Measurements from ENCODE around the gene ROGDI. TPM values are rescaled to one million over a fixed set of nuclear protein-coding genes. Genes with fewer than 3 reads are reported as not detected.
"Not testable (repeated sequence)": the region's sequence is repeated elsewhere in the genome, so short reads cannot be mapped to it uniquely, and the experiment has no call there.

Gene ROGDI
- total and polyA plus RNA-seq, 2 of the 13 experiments (the other 11 are each of a cell fraction or from before 2014, with no cell fraction given): 19.2 to 42.1 TPM

DNA sequence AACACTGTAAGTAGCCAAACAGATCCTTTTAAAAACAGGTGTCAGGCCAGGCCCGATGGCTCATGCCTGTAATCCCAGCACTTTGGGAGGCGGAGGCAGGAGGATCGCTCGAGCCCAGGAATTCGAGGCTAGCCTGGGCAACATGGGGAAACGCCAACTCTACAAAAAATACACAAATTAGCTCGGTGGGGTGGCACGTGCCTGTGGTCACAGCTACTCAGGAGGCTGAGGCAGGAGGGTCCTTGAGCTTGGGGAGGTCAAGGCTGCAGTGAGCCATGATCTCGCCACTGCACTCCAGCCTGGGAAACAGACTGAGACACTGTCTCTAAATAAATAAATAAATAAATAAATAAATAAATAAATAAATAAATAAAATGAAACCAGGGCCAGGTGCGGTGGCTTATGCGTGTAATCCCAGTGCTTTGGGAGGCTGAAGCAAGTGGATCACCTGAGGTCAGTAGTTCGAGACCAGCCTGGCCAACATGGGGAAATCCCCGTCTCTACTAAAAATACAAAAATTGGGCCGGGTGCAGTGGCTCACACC, 17.9 kb downstream of the ROGDI start:
- peaks cover 97% of the 10 kb centered on the region for H3K4me1 ChIP-seq (ENCODE audit: insufficient read depth, low read length)
- H3K36me3 ChIP-seq (replicated peaks in 1 of 2; ENCODE audit: control insufficient read depth in 1 of 2, insufficient read depth in 2 of 2, low read length in 2 of 2); H2AFZ ChIP-seq (ENCODE audit: low read length); H3K27ac ChIP-seq (ENCODE audit: extremely low read length, insufficient read depth, low read length); POLR2A ChIA-PET; H3K4me3 ChIP-seq (replicated peaks in 1 of 3; ENCODE audit: insufficient read depth in 1 of 3, low read depth in 2 of 3, low read length in 3 of 3); FAIRE-seq; H3K9ac ChIP-seq (ENCODE audit: insufficient read depth, low read depth, low read length); H3K79me2 ChIP-seq (ENCODE audit: insufficient read depth, low read length); intact Hi-C loops (cut with micrococcal nuclease; ENCODE audit: unreplicated experiment); H4K20me1 ChIP-seq (ENCODE audit: insufficient read depth, low read length); H3K9me3 ChIP-seq (ENCODE audit: low read length); ATAC-seq; CTCF ChIA-PET (ENCODE audit: low intra/inter-chr PET ratio, low total read pairs); in situ Hi-C loops (cut with HindIII; ENCODE audit: extremely low pct_ligation_motif_present, low pct_unique_long_range_greater_than_20kb); BruUV-seq (replicated peaks); DNase-seq (ENCODE audit: low spot score); H3K27me3 ChIP-seq (ENCODE audit: control insufficient read depth in 1 of 2, insufficient read depth in 2 of 2, low read length in 2 of 2): not testable (repeated sequence)
- peak; percentile 23 for TF ChIP-seq ZMYM3 (CRISPR knock-in tag; IDR thresholded peaks at IDR 0.05)
- TF ChIP-seq, protein P1, sequence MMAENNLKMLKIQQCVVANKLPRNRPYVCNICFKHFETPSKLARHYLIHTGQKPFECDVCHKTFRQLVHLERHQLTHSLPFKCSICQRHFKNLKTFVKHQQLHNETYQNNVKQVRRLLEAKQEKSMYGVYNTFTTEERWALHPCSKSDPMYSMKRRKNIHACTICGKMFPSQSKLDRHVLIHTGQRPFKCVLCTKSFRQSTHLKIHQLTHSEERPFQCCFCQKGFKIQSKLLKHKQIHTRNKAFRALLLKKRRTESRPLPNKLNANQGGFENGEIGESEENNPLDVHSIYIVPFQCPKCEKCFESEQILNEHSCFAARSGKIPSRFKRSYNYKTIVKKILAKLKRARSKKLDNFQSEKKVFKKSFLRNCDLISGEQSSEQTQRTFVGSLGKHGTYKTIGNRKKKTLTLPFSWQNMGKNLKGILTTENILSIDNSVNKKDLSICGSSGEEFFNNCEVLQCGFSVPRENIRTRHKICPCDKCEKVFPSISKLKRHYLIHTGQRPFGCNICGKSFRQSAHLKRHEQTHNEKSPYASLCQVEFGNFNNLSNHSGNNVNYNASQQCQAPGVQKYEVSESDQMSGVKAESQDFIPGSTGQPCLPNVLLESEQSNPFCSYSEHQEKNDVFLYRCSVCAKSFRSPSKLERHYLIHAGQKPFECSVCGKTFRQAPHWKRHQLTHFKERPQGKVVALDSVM (CRISPR knock-in tag; IDR thresholded peaks at IDR 0.05): 0 out of 2 replicates have a peak, but pooled peaks have one; percentile 9
- H3K4me2 ChIP-seq (ENCODE audit: low read depth, low read length): peak overlapping the region; percentile 42; the same call in 1 of the 2 replicates
- 50% methylated on average over 14 of the region's 14 CpGs for WGBS (ENCODE audit: low lambda C conversion rate)

DNA sequence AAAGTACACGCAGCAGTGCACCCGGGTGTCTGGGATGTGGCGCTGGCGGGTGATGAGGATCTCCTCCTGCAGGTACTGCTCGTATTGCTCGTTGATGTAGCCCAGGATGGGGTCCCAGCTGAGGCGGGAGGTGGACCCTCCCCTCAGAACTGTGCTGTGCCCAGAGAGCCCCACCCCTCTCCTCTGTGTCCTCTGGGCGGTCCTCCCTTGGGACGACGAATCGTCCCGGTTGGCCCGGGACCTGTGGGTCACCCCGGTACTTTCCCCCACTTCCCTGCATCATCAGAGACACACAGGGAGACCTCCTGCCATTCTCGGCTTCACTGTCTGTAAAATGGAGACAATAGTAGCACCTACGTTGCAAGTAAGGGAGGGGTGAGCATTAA, 18.5 kb downstream of the ROGDI start:
- Histone ChIP-seq H3K4me2 (ENCODE audit: low read depth, low read length) (peak overlapping the region; percentile 42; the same call in 1 of the 2 replicates), H3K79me2 (ENCODE audit: insufficient read depth, low read length) (no peaks in the 10 kb centered on the region), H3K36me3 (replicated peaks in 1 of 2; ENCODE audit: control insufficient read depth in 1 of 2, insufficient read depth in 2 of 2, low read length in 2 of 2) (no peaks in the 10 kb centered on the region), H3K4me3 (replicated peaks in 1 of 3; ENCODE audit: insufficient read depth in 1 of 3, low read depth in 2 of 3, low read length in 3 of 3) (peak overlapping the region in 1 of 3 experiments; percentile 9; a peak in 1 of 6 replicates), H3K9ac (ENCODE audit: insufficient read depth, low read depth, low read length) (no peak overlapping the region), H3K27me3 (ENCODE audit: control insufficient read depth in 1 of 2, insufficient read depth in 2 of 2, low read length in 2 of 2) (no peaks in the 10 kb centered on the region), H3K9me3 (ENCODE audit: low read length) (no peaks in the 10 kb centered on the region), H3K27ac (ENCODE audit: extremely low read length, insufficient read depth, low read length) (no peak overlapping the region), H3K4me1 (ENCODE audit: insufficient read depth, low read length) (peaks cover 96% of the 10 kb centered on the region), H2AFZ (ENCODE audit: low read length) (no peak overlapping the region), H4K20me1 (ENCODE audit: insufficient read depth, low read length) (no peaks in the 10 kb centered on the region)
- WGBS (ENCODE audit: low lambda C conversion rate): 0% methylated on average over 1 of the region's 16 CpGs
- ChIA-PET POLR2A (no interaction called here), CTCF (ENCODE audit: low intra/inter-chr PET ratio, low total read pairs) (no interaction called here)
- in situ Hi-C loops (cut with HindIII; ENCODE audit: extremely low pct_ligation_motif_present, low pct_unique_long_range_greater_than_20kb): no loop called here
- ATAC-seq (peak; percentile 13; the same call in 2 of the 3 replicates), FAIRE-seq (no peak), DNase-seq (ENCODE audit: low spot score) (no peak)
- no TSS peak for BruUV-seq (replicated peaks)
- intact Hi-C loops (cut with micrococcal nuclease; ENCODE audit: unreplicated experiment): no loop called here
- TF ChIP-seq, protein P2, sequence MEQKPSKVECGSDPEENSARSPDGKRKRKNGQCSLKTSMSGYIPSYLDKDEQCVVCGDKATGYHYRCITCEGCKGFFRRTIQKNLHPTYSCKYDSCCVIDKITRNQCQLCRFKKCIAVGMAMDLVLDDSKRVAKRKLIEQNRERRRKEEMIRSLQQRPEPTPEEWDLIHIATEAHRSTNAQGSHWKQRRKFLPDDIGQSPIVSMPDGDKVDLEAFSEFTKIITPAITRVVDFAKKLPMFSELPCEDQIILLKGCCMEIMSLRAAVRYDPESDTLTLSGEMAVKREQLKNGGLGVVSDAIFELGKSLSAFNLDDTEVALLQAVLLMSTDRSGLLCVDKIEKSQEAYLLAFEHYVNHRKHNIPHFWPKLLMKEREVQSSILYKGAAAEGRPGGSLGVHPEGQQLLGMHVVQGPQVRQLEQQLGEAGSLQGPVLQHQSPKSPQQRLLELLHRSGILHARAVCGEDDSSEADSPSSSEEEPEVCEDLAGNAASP (CRISPR knock-in tag; IDR thresholded peaks at IDR 0.05; ENCODE audit: borderline replicate concordance): no peak
- TF ChIP-seq ZNF20 (CRISPR knock-in tag; IDR thresholded peaks at IDR 0.05) (no peak), SIN3A (IDR thresholded peaks at IDR 0.05; ENCODE audit: borderline replicate concordance, low read depth, low read length) (no peak), SNAI1 (CRISPR knock-in tag; IDR thresholded peaks at IDR 0.05; ENCODE audit: borderline replicate concordance) (no peak), SRSF4 (IDR thresholded peaks at IDR 0.05; ENCODE audit: low read depth, low read length, poor library complexity, severe bottlenecking) (no peak), SMARCC2 (IDR thresholded peaks at IDR 0.05) (no peak), CEBPG (CRISPR knock-in tag; IDR thresholded peaks at IDR 0.05) (no peak), MTA1 (CRISPR knock-in tag; IDR thresholded peaks at IDR 0.05; ENCODE audit: borderline replicate concordance) (no peak), ZNF350 (CRISPR knock-in tag; IDR thresholded peaks at IDR 0.05; ENCODE audit: borderline replicate concordance, low read depth) (no peak)
- TF ChIP-seq, protein P3, sequence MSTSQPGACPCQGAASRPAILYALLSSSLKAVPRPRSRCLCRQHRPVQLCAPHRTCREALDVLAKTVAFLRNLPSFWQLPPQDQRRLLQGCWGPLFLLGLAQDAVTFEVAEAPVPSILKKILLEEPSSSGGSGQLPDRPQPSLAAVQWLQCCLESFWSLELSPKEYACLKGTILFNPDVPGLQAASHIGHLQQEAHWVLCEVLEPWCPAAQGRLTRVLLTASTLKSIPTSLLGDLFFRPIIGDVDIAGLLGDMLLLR (CRISPR knock-in tag; IDR thresholded peaks at IDR 0.05): no peak
